OCI-LY7 (cell line): ENCODE measurements around the gene PYDC1. TPM values are rescaled to one million over a fixed set of nuclear protein-coding genes. Genes with fewer than 3 reads are reported as not detected.

Experiments used
- BruUV-seq: library from RNA; stranded (reverse); fragments of 400-500 nt; replicated peaks from 2 replicates; lab custom pipeline; 2021; lab: Mats Ljungman, UMichigan
- CTCF ChIA-PET: fragments of 300-600 bp; sonication (Branson Sonifier 250); formaldehyde crosslinking; loops from one replicate; lab custom pipeline; 2022; ENCODE audit warnings: antibody characterized with exemption; ENCODE audit not compliant: unreplicated experiment; lab: Charles Lee
- POLR2A ChIA-PET: fragments of 300-600 bp; sonication (Branson Sonifier 250); formaldehyde crosslinking; loops from one replicate; lab custom pipeline; 2022; ENCODE audit warnings: antibody characterized with exemption; lab: Charles Lee
- DNase-seq: peaks from one replicate; pipeline ENCODE4 v3.0.0-alpha.2; 2015; ENCODE audit warnings: low spot score
- H2AFZ ChIP-seq: fragments of 200-600 bp; sonication (generic), shearing (Covaris generic); 2 replicates; pipeline ENCODE4 v1.6.1; 2014; ENCODE audit warnings: mild to moderate bottlenecking, antibody characterized with exemption, low read length, moderate library complexity
- H3K27ac ChIP-seq: fragments of 200-600 bp; sonication (generic); 2 replicates; pipeline ENCODE4 v1.5.1; 2014; ENCODE audit warnings: mixed run types, low read depth, mild to moderate bottlenecking, moderate library complexity, low read length, inconsistent platforms; ENCODE audit not compliant: poor library complexity, severe bottlenecking
- H3K36me3 ChIP-seq: fragments of 200-600 bp; sonication (generic); 2 replicates; pipeline ENCODE4 v1.6.1; 2014; ENCODE audit warnings: mild to moderate bottlenecking, antibody characterized with exemption, low read length, moderate library complexity, mixed read lengths; ENCODE audit not compliant: insufficient read depth
- H3K4me1 ChIP-seq: fragments of 200-600 bp; sonication (generic); 2 replicates; pipeline ENCODE4 v1.5.1; 2014; ENCODE audit warnings: mild to moderate bottlenecking, low read length; ENCODE audit not compliant: insufficient read depth, poor library complexity, severe bottlenecking
- H3K4me2 ChIP-seq: fragments of 200-600 bp; sonication (generic); 2 replicates; pipeline ENCODE4 v1.6.1; 2014; ENCODE audit warnings: mild to moderate bottlenecking, low read length
- H3K4me3 ChIP-seq: fragments of 200-600 bp; sonication (generic); 2 replicates; pipeline ENCODE4 v1.5.1; 2014; ENCODE audit warnings: mild to moderate bottlenecking, low read depth, low read length; ENCODE audit not compliant: poor library complexity, severe bottlenecking
- H3K79me2 ChIP-seq: fragments of 200-600 bp; sonication (generic); 2 replicates; pipeline ENCODE4 v1.6.1; 2016; ENCODE audit warnings: low read depth, mild to moderate bottlenecking, low read length, moderate library complexity, mixed read lengths; ENCODE audit not compliant: insufficient read depth
- H3K9me2 ChIP-seq: fragments of 200-600 bp; sonication (generic); 2 replicates; pipeline ENCODE4 v1.6.1; 2016; ENCODE audit warnings: mild to moderate bottlenecking, low read length, mixed read lengths; ENCODE audit not compliant: insufficient read depth
- H3K9me3 ChIP-seq: fragments of 200-600 bp; sonication (generic); 2 replicates; pipeline ENCODE4 v1.6.1; 2014; ENCODE audit warnings: mild to moderate bottlenecking, mixed run types, low read length, mixed read lengths
- H4K20me1 ChIP-seq: fragments of 200-600 bp; sonication (generic); 2 replicates; pipeline ENCODE4 v1.6.1; 2014; ENCODE audit warnings: mild to moderate bottlenecking, antibody characterized with exemption, low read length, moderate library complexity, mixed read lengths; ENCODE audit not compliant: insufficient read depth
- CTCF ChIP-seq: fragments of 200-600 bp; sonication (generic); conservative IDR thresholded peaks from 2 replicates; pipeline ENCODE4 v1.5.1; 2014; ENCODE audit warnings: mild to moderate bottlenecking, antibody characterized with exemption, low read length, moderate library complexity, mixed read lengths
- EZH2phosphoT487 ChIP-seq: fragments of 200-600 bp; sonication (generic); IDR thresholded peaks from 2 replicates; pipeline ENCODE4 v1.6.1; 2018; ENCODE audit warnings: low read depth, borderline replicate concordance, mild to moderate bottlenecking, mixed run types, antibody characterized with exemption, low read length, moderate library complexity, mixed read lengths
- intact Hi-C: fragments of 100-400 bp; cut with micrococcal nuclease; formaldehyde crosslinking; loops from one replicate; pipeline ENCODE4 v1.10.0; 2022; ENCODE audit not compliant: unreplicated experiment
- total RNA-seq, 2 experiments: library from RNA; depleted of rRNA in 1 of 2; stranded (reverse); fragments of >200 nt in 1 of 2; shearing (Covaris generic) in 1 of 2; gene quantifications; 2 replicates each; pipeline ENCODE4 v1.2.3, GENCODE V29; 2014 to 2022

PYDC1 gene
- total RNA-seq, 2 experiments from 2014 or later, result not detected

GRCh38 chr16:31179747-31180459 is 37.0 kb downstream of the PYDC1 start, which contains the start of gene FUS:
TSS of gene FUS (plus strand) at chr16:31180139. CDS start at chr16:31180215, 76 bp downstream.
- Histone ChIP-seq H3K79me2 (peaks cover 60% of the 10 kb centered on the region), H3K27ac (peak within 1 kb of the TSS; percentile 81), H3K4me2 (peak within 1 kb of the TSS; percentile 80), H3K4me1 (peaks cover 44% of the 10 kb centered on the region), H2AFZ (peak within 1 kb of the TSS; percentile 42), H3K9me3 (no peaks in the 10 kb centered on the region), H3K9me2 (no peaks in the 10 kb centered on the region), H4K20me1 (peaks cover 34% of the 10 kb centered on the region), H3K4me3 (peak within 1 kb of the TSS; percentile 90), H3K36me3 (peaks cover 49% of the 10 kb centered on the region)
- no peak for TF ChIP-seq EZH2phosphoT487
- TF ChIP-seq CTCF, result no peak
- intact Hi-C loops, result loop anchor here (1.0 kb wide), 2 partner anchors 38 to 63 kb away; partner anchors contain the start of gene KAT8
- peak; percentile 93 for DNase-seq
- BruUV-seq, result no TSS peak
- POLR2A ChIA-PET, result interaction anchor here (0.5 to 1.5 kb wide), 10 partner anchors 22 to 693 kb away, joined by 3 to 10 read pairs (median 3); partner anchors contain the start of genes KAT8 and PYCARD
- CTCF ChIA-PET, result interaction anchor here (0.5 to 0.9 kb wide), 2 partner anchors 38 to 62 kb away, joined by 3 to 4 read pairs; partner anchors contain the start of gene KAT8

- no peak for DNase-seq
- H2AFZ ChIP-seq, result peak overlapping the region; percentile 42; the same call in 1 of the 2 replicates
- ChIA-PET POLR2A (interaction anchor here (1.0 to 1.5 kb wide), 3 partner anchors 23 to 62 kb away, joined by 4 to 10 read pairs (median 6); partner anchors contain the start of genes KAT8 and PYCARD), CTCF (interaction anchor here (0.5 to 0.9 kb wide), 2 partner anchors 37 to 62 kb away, joined by 3 to 4 read pairs; partner anchors contain the start of gene KAT8)
- intact Hi-C loops, result loop anchor here (1.0 kb wide), 1 partner anchor 37 kb away; no protein-coding TSS in a partner anchor
- no peaks in the 10 kb centered on the region for H3K9me3 ChIP-seq
- no peaks in the 10 kb centered on the region for H3K9me2 ChIP-seq
- peaks cover 32% of the 10 kb centered on the region for H4K20me1 ChIP-seq
- H3K4me3 ChIP-seq, result peak overlapping the region; percentile 90
- H3K27ac ChIP-seq, result peak overlapping the region; percentile 81
- H3K4me2 ChIP-seq, result peak overlapping the region; percentile 80
- TF ChIP-seq CTCF (no peak), EZH2phosphoT487 (no peak)
- BruUV-seq, result TSS peak; percentile 95
- H3K4me1 ChIP-seq, result peaks cover 44% of the 10 kb centered on the region
- H3K79me2 ChIP-seq, result peaks cover 54% of the 10 kb centered on the region
- peaks cover 42% of the 10 kb centered on the region for H3K36me3 ChIP-seq
These were observed 37.7 kb downstream of the PYDC1 start for GRCh38 chr16:31179219-31179746.
